HEK293 (cell line): ENCODE measurements around the gene SORD.
"Not testable (repeated sequence)": the region's sequence is repeated elsewhere in the genome, so short reads cannot be mapped to it uniquely, and the experiment has no call there.

Experiments used
- CTCF ChIA-PET: fragments of 350-600 bp; formaldehyde crosslinking; extraction: SDS; loops from one replicate; lab custom pipeline; 2021; ENCODE audit warnings: antibody characterized with exemption; lab: Yijun Ruan, JAX
- POLR2A ChIA-PET: fragments of 300-600 bp; formaldehyde crosslinking; extraction: SDS; loops from one replicate; lab custom pipeline; 2020; ENCODE audit warnings: antibody characterized with exemption, inconsistent platforms; lab: Yijun Ruan, JAX
- H3K27ac ChIP-seq: fragments of 200-500 bp; sonication (Bioruptor generic); 2 replicates; pipeline ENCODE4 v1.5.1; 2014; ENCODE audit warnings: low read depth, low read length, control low read depth, inconsistent platforms; ENCODE audit errors: extremely low read depth
- H3K36me3 ChIP-seq, 2 experiments: fragments of 200-500 bp in 1 of 2; sonication (Bioruptor generic) in 1 of 2; 1 replicate in 1 of 2; 2 replicates in 1 of 2; pipeline ENCODE4 v1.5.1; 2014 to 2017; ENCODE audit warnings: inconsistent platforms in 2 of 2, low read length in 2 of 2; ENCODE audit not compliant: control insufficient read depth in 2 of 2, insufficient read depth in 1 of 2
- H3K4me1 ChIP-seq: fragments of 200-500 bp; sonication (Bioruptor generic); 2 replicates; pipeline ENCODE4 v1.5.1; 2014; ENCODE audit warnings: mild to moderate bottlenecking, low read length, inconsistent platforms; ENCODE audit not compliant: control insufficient read depth, insufficient read depth
- H3K4me3 ChIP-seq: 2 replicates; pipeline ENCODE4 v1.5.1; 2011; ENCODE audit warnings: low read depth, mild to moderate bottlenecking, control low read depth, low read length, moderate library complexity
- H3K9me3 ChIP-seq: fragments of 200-500 bp; sonication (Bioruptor generic); 2 replicates; pipeline ENCODE4 v1.5.1; 2014; ENCODE audit warnings: low read depth, low read length, inconsistent platforms; ENCODE audit not compliant: control insufficient read depth, insufficient read depth
- ZBTB17 ChIP-seq: fragments of 450-650 bp; formaldehyde crosslinking; IDR thresholded peaks from 2 replicates; pipeline ENCODE4 v1.5.1; 2016; ENCODE audit warnings: missing biosample characterization, missing genetic modification characterization
- ZBTB6 ChIP-seq: fragments of 450-650 bp; formaldehyde crosslinking; IDR thresholded peaks from 2 replicates; pipeline ENCODE4 v1.5.1; 2017; ENCODE audit warnings: missing biosample characterization, missing genetic modification characterization
- ZNF155 ChIP-seq: fragments of 450-650 bp; formaldehyde crosslinking; IDR thresholded peaks from 2 replicates; pipeline ENCODE4 v1.5.1; 2016; ENCODE audit warnings: missing biosample characterization, missing genetic modification characterization
- ZNF184 ChIP-seq: fragments of 450-650 bp; IDR thresholded peaks from 2 replicates; pipeline ENCODE4 v1.5.1; 2018; ENCODE audit warnings: missing biosample characterization, mild to moderate bottlenecking, missing genetic modification characterization
- ZNF19 ChIP-seq: fragments of 450-650 bp; formaldehyde crosslinking; IDR thresholded peaks from 2 replicates; pipeline ENCODE4; 2016; ENCODE audit warnings: missing biosample characterization, missing genetic modification characterization, low read depth
- ZNF248 ChIP-seq: fragments of 450-650 bp; formaldehyde crosslinking; IDR thresholded peaks from 2 replicates; pipeline ENCODE4 v1.5.1; 2017; ENCODE audit warnings: missing biosample characterization, missing genetic modification characterization
- ZNF501 ChIP-seq: fragments of 450-650 bp; formaldehyde crosslinking; IDR thresholded peaks from 2 replicates; pipeline ENCODE4 v1.5.1; 2016; ENCODE audit warnings: missing biosample characterization, missing genetic modification characterization
- ZNF621 ChIP-seq: fragments of 450-650 bp; formaldehyde crosslinking; IDR thresholded peaks from 2 replicates; pipeline ENCODE4 v1.5.1; 2017; ENCODE audit warnings: missing biosample characterization, missing genetic modification characterization
- ZNF645 ChIP-seq: fragments of 450-650 bp; formaldehyde crosslinking; IDR thresholded peaks from 2 replicates; pipeline ENCODE4; 2016; ENCODE audit warnings: missing biosample characterization, missing genetic modification characterization
- ZNF658 ChIP-seq: fragments of 450-650 bp; formaldehyde crosslinking; IDR thresholded peaks from 2 replicates; pipeline ENCODE4; 2016; ENCODE audit warnings: missing biosample characterization, missing genetic modification characterization
- ZNF664 ChIP-seq: fragments of 450-650 bp; formaldehyde crosslinking; IDR thresholded peaks from 2 replicates; pipeline ENCODE4 v1.5.1; 2016; ENCODE audit warnings: missing biosample characterization, missing genetic modification characterization
- ZNF677 ChIP-seq: fragments of 450-650 bp; IDR thresholded peaks from 2 replicates; pipeline ENCODE4 v1.5.0; 2018; ENCODE audit warnings: missing biosample characterization, mild to moderate bottlenecking, missing genetic modification characterization, moderate library complexity
- ZNF707 ChIP-seq: fragments of 450-650 bp; formaldehyde crosslinking; IDR thresholded peaks from 2 replicates; pipeline ENCODE4 v1.5.1; 2016; ENCODE audit warnings: missing biosample characterization, missing genetic modification characterization
- ZNF768 ChIP-seq: fragments of 450-650 bp; formaldehyde crosslinking; IDR thresholded peaks from 2 replicates; pipeline ENCODE4 v1.5.1; 2018; ENCODE audit warnings: missing biosample characterization, mild to moderate bottlenecking, missing genetic modification characterization
- TF ChIP-seq, protein P1 (sequence below): fragments of 450-650 bp; formaldehyde crosslinking; IDR thresholded peaks from 2 replicates; pipeline ENCODE4 v1.5.1; 2016; ENCODE audit warnings: missing biosample characterization, missing genetic modification characterization
- TF ChIP-seq, protein P2 (sequence below): fragments of 450-650 bp; formaldehyde crosslinking; optimal IDR thresholded peaks from 2 replicates; pipeline ENCODE3; 2016; ENCODE audit warnings: missing biosample characterization, mild to moderate bottlenecking, missing genetic modification characterization

Gene SORD

DNA sequence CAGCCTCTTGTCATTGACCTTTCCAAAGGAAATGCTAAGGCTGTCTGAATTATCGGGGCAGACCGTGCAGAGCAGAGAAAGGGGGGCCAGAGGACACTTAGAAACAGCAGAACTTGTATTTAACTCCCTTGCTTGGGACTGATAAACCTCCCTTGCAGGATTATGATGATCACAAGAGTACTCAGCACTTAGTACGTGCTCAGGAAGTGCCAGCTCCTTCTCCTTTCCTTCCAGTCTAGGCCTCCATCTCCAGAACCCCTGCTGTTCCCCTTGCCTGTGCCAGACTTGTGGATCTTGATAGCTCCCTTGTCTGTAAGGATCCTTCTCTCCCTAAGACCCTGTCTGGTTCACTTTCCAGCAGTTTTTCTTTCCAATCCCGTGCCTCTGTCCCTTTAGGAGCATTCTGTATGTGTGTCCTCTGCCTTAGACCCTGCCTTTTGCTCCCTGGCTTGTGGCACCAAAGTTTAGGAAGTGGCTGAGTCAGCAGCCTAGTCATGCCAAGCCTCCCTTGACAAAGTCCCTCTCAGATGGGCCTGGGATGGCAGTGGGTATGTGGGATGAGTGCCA, 747 bp downstream of the SORD start:
- peaks cover 0 to under 1% of the 10 kb centered on the region in 2 experiments; a peak in 1 of 3 replicates for H3K36me3 ChIP-seq
- ChIA-PET CTCF (interaction anchor here (0.5 to 1.1 kb wide), 3 partner anchors 14 to 94 kb away, joined by 4 to 6 read pairs (median 4); no protein-coding TSS in a partner anchor), POLR2A (no interaction called here)
- peaks cover 2% of the 10 kb centered on the region; the same call in 1 of the 2 replicates for H3K4me1 ChIP-seq
- peak overlapping the region; percentile 70; the same call in 1 of the 2 replicates for H3K27ac ChIP-seq
- TF ChIP-seq, protein P1, sequence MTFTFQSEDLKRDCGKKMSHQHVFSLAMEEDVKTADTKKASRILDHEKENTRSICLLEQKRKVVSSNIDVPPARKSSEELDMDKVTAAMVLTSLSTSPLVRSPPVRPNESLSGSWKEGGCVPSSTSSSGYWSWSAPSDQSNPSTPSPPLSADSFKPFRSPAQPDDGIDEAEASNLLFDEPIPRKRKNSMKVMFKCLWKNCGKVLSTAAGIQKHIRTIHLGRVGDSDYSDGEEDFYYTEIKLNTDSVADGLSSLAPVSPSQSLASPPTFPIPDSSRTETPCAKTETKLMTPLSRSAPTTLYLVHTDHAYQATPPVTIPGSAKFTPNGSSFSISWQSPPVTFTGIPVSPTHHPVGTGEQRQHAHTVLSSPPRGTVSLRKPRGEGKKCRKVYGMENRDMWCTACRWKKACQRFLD: no peak
- peak; percentile 41; the same call in 1 of the 2 replicates for TF ChIP-seq ZNF664 (tag by site-specific recombination)
- TF ChIP-seq ZNF19: no peak
- no peak for TF ChIP-seq ZNF768
- no peak for TF ChIP-seq ZBTB17 (tag by site-specific recombination)
- no peak for TF ChIP-seq ZNF707 (tag by site-specific recombination)
- TF ChIP-seq ZNF621: no peak
- TF ChIP-seq ZBTB6 (tag by site-specific recombination): peak; percentile 27; the same call in 1 of the 2 replicates
- TF ChIP-seq ZNF501 (tag by site-specific recombination): no peak
- TF ChIP-seq ZNF248: no peak
- no peak for TF ChIP-seq ZNF184 (tag by site-specific recombination)
- no peak for TF ChIP-seq ZNF155
- no peaks in the 10 kb centered on the region for H3K9me3 ChIP-seq
- peak overlapping the region; percentile 68 for H3K4me3 ChIP-seq

DNA sequence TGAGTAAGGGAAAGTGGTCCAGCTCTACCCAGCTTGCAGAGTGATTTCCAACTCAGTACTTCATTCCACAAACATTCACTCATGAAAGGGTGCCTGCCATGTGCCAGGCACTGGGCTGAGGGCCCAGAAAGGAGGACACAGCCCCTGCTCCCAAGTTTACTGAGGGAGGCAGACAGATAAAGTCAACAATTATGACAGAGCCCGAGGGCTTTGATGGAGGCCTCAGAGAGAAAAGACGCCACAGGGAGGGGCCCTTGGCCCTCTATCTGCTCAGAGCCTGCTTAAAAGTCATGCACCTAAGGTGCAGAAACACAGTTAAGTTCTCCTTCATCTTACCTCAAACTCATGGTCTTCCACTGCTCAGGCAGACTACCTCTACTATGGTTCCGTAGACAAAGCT, 1.7 kb downstream of the SORD start:
- H3K27ac ChIP-seq, H3K4me1 ChIP-seq, H3K9me3 ChIP-seq, H3K36me3 ChIP-seq, H3K4me3 ChIP-seq, CTCF ChIA-PET, POLR2A ChIA-PET: not testable (repeated sequence)

- POLR2A ChIA-PET: interaction anchor here (0.7 kb wide), 1 partner anchor 729 kb away, joined by 4 read pairs; no protein-coding TSS in a partner anchor
- H3K9me3 ChIP-seq, CTCF ChIA-PET, H3K4me3 ChIP-seq, H3K4me1 ChIP-seq, H3K27ac ChIP-seq: not testable (repeated sequence)
- peaks cover 0 to 15% of the 10 kb centered on the region in 2 experiments; a peak in 1 of 3 replicates for H3K36me3 ChIP-seq
These were observed 2.6 kb downstream of the SORD start for GRCh38 chr15:45025627-45026026.

GRCh38 chr15:45026651-45027190, 3.7 kb downstream of the SORD start:
- Histone ChIP-seq H3K9me3 (no peaks in the 10 kb centered on the region), H3K36me3 (peaks cover 0 to 22% of the 10 kb centered on the region in 2 experiments; a peak in 1 of 3 replicates), H3K4me3 (no peak overlapping the region), H3K27ac (no peak overlapping the region), H3K4me1 (peaks cover 2% of the 10 kb centered on the region; the same call in 1 of the 2 replicates)
- TF ChIP-seq ZNF184 (tag by site-specific recombination) (no peak), ZNF645 (tag by site-specific recombination) (no peak), ZNF658 (tag by site-specific recombination) (no peak), ZNF677 (tag by site-specific recombination) (no peak)
- TF ChIP-seq, protein P2, sequence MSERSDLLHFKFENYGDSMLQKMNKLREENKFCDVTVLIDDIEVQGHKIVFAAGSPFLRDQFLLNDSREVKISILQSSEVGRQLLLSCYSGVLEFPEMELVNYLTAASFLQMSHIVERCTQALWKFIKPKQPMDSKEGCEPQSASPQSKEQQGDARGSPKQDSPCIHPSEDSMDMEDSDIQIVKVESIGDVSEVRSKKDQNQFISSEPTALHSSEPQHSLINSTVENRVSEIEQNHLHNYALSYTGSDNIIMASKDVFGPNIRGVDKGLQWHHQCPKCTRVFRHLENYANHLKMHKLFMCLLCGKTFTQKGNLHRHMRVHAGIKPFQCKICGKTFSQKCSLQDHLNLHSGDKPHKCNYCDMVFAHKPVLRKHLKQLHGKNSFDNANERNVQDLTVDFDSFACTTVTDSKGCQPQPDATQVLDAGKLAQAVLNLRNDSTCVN (tag by site-specific recombination): no peak
- CTCF ChIA-PET: interaction anchor here (1.5 kb wide), 1 partner anchor 91 kb away, joined by 3 read pairs; no protein-coding TSS in a partner anchor
- POLR2A ChIA-PET: no interaction called here
